ENCODE measurements around the gene CHCT1.
"Not testable (repeated sequence)": the region's sequence is repeated elsewhere in the genome, so short reads cannot be mapped to it uniquely, and the experiment has no call there.

The CHCT1 gene

DNA sequence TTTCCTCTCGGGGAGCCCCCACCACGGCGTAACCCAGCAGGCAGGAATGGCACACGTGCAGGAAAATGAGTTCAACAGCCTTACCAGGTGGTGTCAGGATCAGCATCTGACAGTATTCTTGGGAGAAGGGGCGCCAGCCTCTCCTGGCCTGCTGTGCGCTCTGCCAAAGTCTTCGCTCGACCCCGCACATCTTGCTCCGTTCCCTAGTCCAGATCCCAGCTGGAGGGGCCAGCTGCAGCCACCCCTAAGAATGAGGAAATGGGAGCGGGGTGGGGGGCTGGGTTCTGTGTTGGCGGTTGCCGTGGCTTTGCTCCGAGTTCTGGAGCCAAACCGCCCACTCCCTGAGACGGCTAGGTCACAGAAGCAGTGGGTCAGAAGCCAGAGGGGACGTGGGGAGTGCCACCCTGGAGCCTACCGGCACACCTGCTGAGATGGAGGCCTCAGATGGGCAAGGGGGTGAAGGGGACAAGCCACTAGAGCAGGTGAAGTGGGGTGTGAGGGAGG lies at the start of gene CHCT1:
Gene CHCT1, plus strand, starts transcription at position 328 of the 504 bp plus-strand sequence. Its CDS starts 104 bp downstream, at position 432.
- TF ChIP-seq, protein P1, sequence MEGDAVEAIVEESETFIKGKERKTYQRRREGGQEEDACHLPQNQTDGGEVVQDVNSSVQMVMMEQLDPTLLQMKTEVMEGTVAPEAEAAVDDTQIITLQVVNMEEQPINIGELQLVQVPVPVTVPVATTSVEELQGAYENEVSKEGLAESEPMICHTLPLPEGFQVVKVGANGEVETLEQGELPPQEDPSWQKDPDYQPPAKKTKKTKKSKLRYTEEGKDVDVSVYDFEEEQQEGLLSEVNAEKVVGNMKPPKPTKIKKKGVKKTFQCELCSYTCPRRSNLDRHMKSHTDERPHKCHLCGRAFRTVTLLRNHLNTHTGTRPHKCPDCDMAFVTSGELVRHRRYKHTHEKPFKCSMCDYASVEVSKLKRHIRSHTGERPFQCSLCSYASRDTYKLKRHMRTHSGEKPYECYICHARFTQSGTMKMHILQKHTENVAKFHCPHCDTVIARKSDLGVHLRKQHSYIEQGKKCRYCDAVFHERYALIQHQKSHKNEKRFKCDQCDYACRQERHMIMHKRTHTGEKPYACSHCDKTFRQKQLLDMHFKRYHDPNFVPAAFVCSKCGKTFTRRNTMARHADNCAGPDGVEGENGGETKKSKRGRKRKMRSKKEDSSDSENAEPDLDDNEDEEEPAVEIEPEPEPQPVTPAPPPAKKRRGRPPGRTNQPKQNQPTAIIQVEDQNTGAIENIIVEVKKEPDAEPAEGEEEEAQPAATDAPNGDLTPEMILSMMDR (IDR thresholded peaks at IDR 0.05; ENCODE audit: control extremely low read depth, extremely low read depth, low read depth, missing control alignments), result no peak
- POLR2A ChIA-PET, result no interaction called here
- CTCF ChIA-PET, result interaction anchor here (0.6 to 2.1 kb wide), 13 partner anchors 10 to 217 kb away, joined by 3 to 15 read pairs (median 3); no protein-coding TSS in a partner anchor
- DNase-seq (ENCODE audit: extremely low spot score), result no peak

DNA sequence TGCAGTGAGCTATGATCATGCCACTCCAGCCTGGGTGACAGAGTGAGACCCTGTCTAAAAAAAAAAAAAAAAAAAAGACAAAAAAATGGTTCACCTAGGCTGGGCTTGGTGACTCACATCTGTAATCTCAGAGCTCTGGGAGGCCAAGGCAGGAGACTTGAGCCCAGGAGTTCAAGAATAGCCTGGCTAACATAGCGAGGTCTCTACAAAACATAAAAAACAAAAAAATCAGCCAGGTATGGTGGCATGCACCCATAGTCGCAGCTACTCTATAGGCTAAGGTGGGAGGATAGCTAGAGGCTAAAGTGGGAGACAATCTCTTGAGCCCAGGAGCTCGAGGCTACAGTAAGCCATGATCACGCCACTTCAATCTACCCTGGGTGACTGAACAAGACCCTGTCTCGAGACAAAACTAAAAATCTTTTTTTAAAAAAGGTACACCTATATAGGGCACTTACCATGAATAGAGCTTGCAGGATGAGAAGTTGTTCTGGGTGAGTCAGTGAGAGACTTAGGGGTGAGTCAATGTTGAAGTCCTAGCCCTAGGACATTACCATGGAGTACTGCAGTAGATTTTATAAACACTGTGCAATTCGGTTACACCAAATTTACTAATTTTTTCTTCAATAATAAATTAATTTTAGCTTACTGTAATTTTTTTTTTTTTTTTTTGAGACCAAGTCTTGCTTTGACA lies 49.4 kb upstream of the CHCT1 start:
- DNase-seq (ENCODE audit: extremely low spot score), result no peak
- CTCF ChIA-PET, result interaction anchor here (0.9 to 3.1 kb wide), 8 partner anchors 10 to 232 kb away, joined by 3 to 11 read pairs (median 4); partner anchors contain the start of gene CHCT1
- TF ChIP-seq, protein P1 (IDR thresholded peaks at IDR 0.05; ENCODE audit: control extremely low read depth, extremely low read depth, low read depth, missing control alignments), result no peak
- POLR2A ChIA-PET, result no interaction called here

DNA sequence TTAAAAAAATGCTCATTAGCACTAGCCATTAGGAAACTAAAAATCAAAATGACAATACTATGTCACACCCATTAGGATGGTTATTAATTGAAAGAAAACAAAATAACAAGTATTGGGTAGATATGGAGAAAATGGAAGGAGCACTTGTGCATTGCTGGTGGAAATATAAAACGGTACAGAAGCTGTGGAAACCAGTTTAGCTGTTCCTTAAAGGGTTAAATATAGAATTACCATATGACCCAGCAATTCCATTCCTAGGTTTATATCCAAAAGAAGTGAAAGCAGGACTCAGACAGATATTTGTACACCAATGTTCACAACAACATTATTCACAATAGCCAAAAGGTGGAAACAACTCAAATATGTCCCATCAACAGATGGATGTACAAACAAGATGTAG lies 44.1 kb upstream of the CHCT1 start:
- POLR2A ChIA-PET; DNase-seq (ENCODE audit: extremely low spot score); CTCF ChIA-PET: not testable (repeated sequence)

DNA sequence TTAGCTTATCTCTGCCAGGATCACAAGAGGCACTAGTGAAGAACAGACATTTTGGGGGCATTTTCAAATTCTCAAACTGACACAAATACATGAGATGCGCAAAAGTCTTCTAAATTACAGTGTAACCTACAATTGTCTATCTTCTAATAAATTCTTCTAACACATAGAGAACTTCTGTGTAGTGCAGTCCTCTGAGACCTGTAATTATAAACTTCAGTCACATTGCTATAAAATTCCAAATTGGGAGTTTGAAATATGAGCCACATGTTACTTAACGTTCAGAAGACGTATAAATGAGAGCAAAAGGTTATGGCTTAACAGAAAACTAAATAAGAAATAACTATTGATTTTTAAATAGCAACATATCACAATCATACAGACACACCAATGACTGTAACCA lies 42.8 kb upstream of the CHCT1 start:
- POLR2A ChIA-PET; DNase-seq (ENCODE audit: extremely low spot score): not testable (repeated sequence)
- CTCF ChIA-PET, result interaction anchor here (1.4 to 1.6 kb wide), 2 partner anchors 10 to 237 kb away, joined by 3 to 4 read pairs; no protein-coding TSS in a partner anchor

DNA sequence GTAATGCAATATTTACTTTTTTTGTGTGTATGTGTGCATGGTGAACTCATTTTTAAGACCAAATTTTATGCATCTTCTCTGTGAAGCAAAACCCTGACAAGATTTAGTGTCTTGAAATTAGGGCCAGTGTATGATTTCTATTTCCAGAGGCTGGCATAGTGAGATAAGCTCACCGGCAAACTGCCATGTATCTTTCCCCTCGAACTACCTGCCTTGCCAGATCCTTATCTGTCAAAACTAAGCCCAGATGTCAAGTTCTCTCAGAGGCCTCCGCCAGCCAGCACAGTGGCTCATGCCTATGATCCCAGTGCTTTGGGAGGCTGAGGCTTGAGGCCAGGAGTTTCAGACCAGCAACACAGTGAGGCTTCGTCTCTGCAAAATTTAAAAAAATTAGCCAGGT lies 40.3 kb upstream of the CHCT1 start:
- no peak for DNase-seq (ENCODE audit: extremely low spot score)
- TF ChIP-seq, protein P1 (IDR thresholded peaks at IDR 0.05; ENCODE audit: control extremely low read depth, extremely low read depth, low read depth, missing control alignments), result no peak
- ChIA-PET CTCF (no interaction called here), POLR2A (no interaction called here)

DNA sequence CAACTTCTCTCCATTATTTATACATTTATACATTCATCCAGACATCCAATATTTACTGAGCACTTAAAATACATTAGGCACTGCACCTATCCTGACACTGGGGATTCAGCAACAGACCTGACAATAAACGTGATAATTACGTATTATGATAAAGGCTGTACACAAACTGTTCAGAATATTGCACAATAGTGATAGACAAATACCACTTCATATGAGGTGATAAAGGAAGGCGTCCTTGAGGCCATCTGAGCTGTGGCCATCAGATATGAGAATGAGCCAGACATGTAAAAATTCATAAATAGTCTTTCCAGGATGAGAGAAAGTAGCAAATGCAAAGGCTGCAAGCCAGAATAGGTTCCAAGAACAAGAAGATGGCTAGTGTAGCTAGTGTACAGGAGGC lies 38.9 kb upstream of the CHCT1 start:
- DNase-seq (ENCODE audit: extremely low spot score), result no peak
- CTCF ChIA-PET, result interaction anchor here (1.0 to 1.1 kb wide), 2 partner anchors 10 to 139 kb away, joined by 3 to 4 read pairs; no protein-coding TSS in a partner anchor
- POLR2A ChIA-PET, result no interaction called here
- TF ChIP-seq, protein P1 (IDR thresholded peaks at IDR 0.05; ENCODE audit: control extremely low read depth, extremely low read depth, low read depth, missing control alignments), result no peak

DNA sequence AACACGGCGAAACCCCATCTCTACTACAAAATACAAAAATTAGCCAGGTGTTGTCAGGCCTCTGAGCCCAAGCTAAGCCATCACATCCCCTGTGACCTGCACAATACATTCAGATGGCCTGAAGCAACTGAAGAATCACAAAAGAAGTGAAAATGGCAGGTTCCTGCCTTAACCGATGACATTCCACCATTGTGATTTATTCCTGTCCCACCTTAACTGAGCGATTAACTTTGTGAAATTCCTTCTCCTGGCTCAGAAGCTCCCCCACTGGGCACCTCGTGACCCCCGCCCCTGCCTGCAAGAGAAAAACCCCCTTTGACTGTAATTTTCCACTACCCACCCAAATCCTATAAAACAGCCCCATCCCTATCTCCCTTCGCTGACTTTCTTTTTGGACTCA lies 37.4 kb upstream of the CHCT1 start:
- DNase-seq (ENCODE audit: extremely low spot score); POLR2A ChIA-PET; CTCF ChIA-PET: not testable (repeated sequence)

DNA sequence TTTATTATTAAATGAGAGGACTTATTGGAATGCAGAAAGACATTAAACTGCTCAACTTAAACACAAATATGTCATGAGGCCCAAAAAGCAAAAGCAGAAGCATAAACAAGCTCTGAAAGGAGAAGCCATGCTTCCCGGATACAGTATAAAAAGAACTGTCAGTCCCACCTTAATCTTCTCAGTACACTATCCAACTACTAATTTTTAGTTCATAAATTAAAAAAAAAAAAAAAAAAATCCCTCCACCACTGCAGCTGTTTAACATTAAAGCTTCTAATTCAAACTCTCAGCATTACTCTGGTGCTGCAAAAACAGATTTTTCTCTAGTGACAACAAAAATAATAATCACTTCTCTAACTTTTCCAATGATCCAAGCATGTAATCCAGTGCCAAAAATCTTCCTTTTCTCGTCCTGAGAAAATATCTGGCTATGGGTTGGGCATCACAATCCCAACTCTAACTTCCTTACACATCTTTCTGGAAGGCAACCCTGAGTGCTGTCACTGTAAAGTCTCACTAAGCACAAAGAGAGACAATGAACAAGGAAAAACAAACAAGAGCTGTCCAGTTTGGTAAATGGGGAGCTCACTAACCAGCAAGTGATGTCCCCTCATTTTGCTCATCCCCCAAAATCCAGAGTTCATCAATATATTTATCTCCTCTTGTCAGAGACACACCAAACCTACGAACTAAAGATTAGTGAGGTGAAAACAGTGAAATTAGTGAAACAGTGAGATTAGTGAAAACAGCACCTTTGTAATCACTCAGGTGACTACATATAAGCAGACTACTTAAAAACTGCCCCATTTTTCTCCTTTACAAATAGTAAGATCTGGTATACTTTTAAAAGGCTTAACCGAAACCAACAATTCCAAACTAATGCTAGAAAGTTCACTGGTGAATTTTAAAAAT lies 35.9 kb upstream of the CHCT1 start:
- no peak for DNase-seq (ENCODE audit: extremely low spot score)
- ChIA-PET POLR2A (interaction anchor here (0.7 kb wide), 1 partner anchor 21 kb away, joined by 3 read pairs; no protein-coding TSS in a partner anchor), CTCF (interaction anchor here (1.3 to 1.5 kb wide), 2 partner anchors 12 to 13 kb away, joined by 4 to 6 read pairs; no protein-coding TSS in a partner anchor)
- TF ChIP-seq, protein P1 (IDR thresholded peaks at IDR 0.05; ENCODE audit: control extremely low read depth, extremely low read depth, low read depth, missing control alignments), result no peak
